CD4-positive, alpha-beta memory T cell (primary cell): Measurements from ENCODE around the gene LHX2. TPM values are rescaled to one million over a fixed set of nuclear protein-coding genes. Genes with fewer than 3 reads are reported as not detected.

Source experiments
- CTCF ChIA-PET: fragments of 350-600 bp; sonication (Branson Sonifier 250); formaldehyde crosslinking; loops from one replicate; lab custom pipeline; 2021; ENCODE audit warnings: inconsistent platforms; ENCODE audit not compliant: partially characterized antibody; lab: Charles Lee
- POLR2A ChIA-PET: fragments of 350-600 bp; sonication (Branson Sonifier 250); formaldehyde crosslinking; loops from one replicate; lab custom pipeline; 2021; ENCODE audit not compliant: partially characterized antibody; lab: Charles Lee
- DNase-seq, 5 donors: peaks; one replicate each; pipeline versions ENCODE4 v3.0.0 to v3.0.0-alpha.2; 2020 to 2022; ENCODE audit warnings: mixed read lengths in 1 of 5
- H3K27ac ChIP-seq: one replicate; pipeline ENCODE4 v1.7.0; 2013; ENCODE audit warnings: low read depth, low read length
- H3K27me3 ChIP-seq: 2 replicates; pipeline ENCODE4 v1.7.0; 2013; ENCODE audit warnings: mild to moderate bottlenecking, low read length, moderate library complexity; ENCODE audit not compliant: insufficient read depth
- H3K36me3 ChIP-seq: 2 replicates; pipeline ENCODE4 v1.7.0; 2013; ENCODE audit warnings: mild to moderate bottlenecking, low read length, moderate library complexity; ENCODE audit not compliant: insufficient read depth
- H3K4me1 ChIP-seq: 2 replicates; pipeline ENCODE4 v1.7.0; 2013; ENCODE audit warnings: mild to moderate bottlenecking, low read length, moderate library complexity; ENCODE audit not compliant: insufficient read depth
- H3K4me3 ChIP-seq, 2 donors: one replicate each; pipeline ENCODE4 v1.7.0; 2013; ENCODE audit warnings: low read length in 2 of 2, mild to moderate bottlenecking in 1 of 2
- H3K9me3 ChIP-seq, 2 donors: one replicate each; pipeline ENCODE4 v1.7.0; 2013; ENCODE audit warnings: low read length in 2 of 2, control low read depth in 1 of 2; ENCODE audit not compliant: control insufficient read depth in 1 of 2
- H3K27ac Mint-ChIP-seq, 7 donors: one replicate each; pipeline ENCODE4 v1.8.0; 2020 to 2021; ENCODE audit warnings: mixed read lengths in 7 of 7, mild to moderate bottlenecking in 6 of 7, inconsistent platforms in 3 of 7, moderate library complexity in 3 of 7
- H3K27me3 Mint-ChIP-seq, 2 donors: one replicate each; pipeline ENCODE4 v1.8.0; 2020 to 2021; ENCODE audit warnings: mixed read lengths in 2 of 2
- H3K36me3 Mint-ChIP-seq, 2 donors: one replicate each; pipeline ENCODE4 v1.8.0; 2020 to 2021; ENCODE audit warnings: mixed read lengths in 2 of 2, inconsistent platforms in 1 of 2, mild to moderate bottlenecking in 1 of 2
- H3K4me1 Mint-ChIP-seq, 4 donors: one replicate each; pipeline ENCODE4 v1.8.0; 2020 to 2021; ENCODE audit warnings: mixed read lengths in 4 of 4, mild to moderate bottlenecking in 1 of 4
- H3K4me3 Mint-ChIP-seq, 8 donors: one replicate each; pipeline ENCODE4 v1.8.0; 2020 to 2021; ENCODE audit warnings: mixed read lengths in 8 of 8, mild to moderate bottlenecking in 7 of 8, moderate library complexity in 6 of 8, inconsistent platforms in 3 of 8
- H3K9me3 Mint-ChIP-seq, 8 donors: one replicate each; pipeline ENCODE4 v1.8.0; 2020 to 2021; ENCODE audit warnings: mixed read lengths in 8 of 8, mild to moderate bottlenecking in 5 of 8, inconsistent platforms in 3 of 8, moderate library complexity in 1 of 8
- intact Hi-C: fragments of 100-400 bp; cut with micrococcal nuclease; formaldehyde crosslinking; loops from one replicate; pipeline ENCODE4 v1.15.1; 2023
- polyA plus RNA-seq, 2 donors: library from polyadenylated mRNA; unstranded; fragments of 300-500 nt; fragmentation: Illumina TruSeq; gene quantifications; one replicate each; pipeline ENCODE4 v1.2.3, GENCODE V29; 2021
- total RNA-seq, 2 experiments: library from RNA; stranded (reverse); gene quantifications; one replicate each; pipeline ENCODE4 v1.2.3, GENCODE V29; 2021

The LHX2 gene
- total and polyA plus RNA-seq, 4 experiments from 2014 or later = not detected

DNA sequence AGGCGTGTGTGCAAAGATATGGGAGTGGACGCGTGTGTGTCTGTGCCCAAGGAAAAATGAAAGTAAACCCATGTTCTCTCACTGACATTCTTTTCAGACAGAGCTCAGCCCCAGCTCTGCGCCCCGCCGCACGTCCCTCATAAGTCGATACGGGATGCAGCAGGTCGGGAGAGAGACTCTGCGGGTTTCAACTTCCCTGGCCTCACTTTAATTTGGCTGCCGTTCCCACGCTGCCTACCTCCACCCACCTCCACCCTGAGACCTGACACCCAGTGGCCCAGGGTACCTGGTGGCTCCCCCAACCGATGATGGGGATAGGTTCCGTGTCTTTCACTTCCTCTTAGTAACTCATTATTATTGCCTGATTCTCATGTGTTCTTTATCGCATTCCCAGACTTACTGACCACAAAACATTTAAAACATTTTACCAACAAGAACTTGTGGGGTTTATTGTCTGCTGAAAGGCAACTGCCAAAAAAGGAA lies 19.4 kb downstream of the LHX2 start:
- intact Hi-C loops = no loop called here
- peaks cover 13% of the 10 kb centered on the region for H3K27me3 ChIP-seq
- H3K4me3 ChIP-seq = no peak overlapping the region
- H3K27ac Mint-ChIP-seq = no peak overlapping the region
- H3K4me1 Mint-ChIP-seq = peaks cover 0 to 9% (median 3%) of the 10 kb centered on the region in 4 donors
- no peaks in the 10 kb centered on the region for H3K36me3 ChIP-seq
- POLR2A ChIA-PET = no interaction called here
- peaks cover 0 to 4% (median 0%) of the 10 kb centered on the region in 8 donors for H3K9me3 Mint-ChIP-seq
- no peak overlapping the region for H3K27ac ChIP-seq
- no peak for DNase-seq
- CTCF ChIA-PET = interaction anchor here (1.0 kb wide), 1 partner anchor 10 kb away, joined by 3 read pairs; no protein-coding TSS in a partner anchor
- peak overlapping the region in 2 of 8 donors; percentile 46 to 56 for H3K4me3 Mint-ChIP-seq
- no peaks in the 10 kb centered on the region for H3K4me1 ChIP-seq
- no peaks in the 10 kb centered on the region for H3K36me3 Mint-ChIP-seq
- H3K27me3 Mint-ChIP-seq = peaks cover 46 to 50% of the 10 kb centered on the region in 2 donors
- H3K9me3 ChIP-seq = no peaks in the 10 kb centered on the region

DNA sequence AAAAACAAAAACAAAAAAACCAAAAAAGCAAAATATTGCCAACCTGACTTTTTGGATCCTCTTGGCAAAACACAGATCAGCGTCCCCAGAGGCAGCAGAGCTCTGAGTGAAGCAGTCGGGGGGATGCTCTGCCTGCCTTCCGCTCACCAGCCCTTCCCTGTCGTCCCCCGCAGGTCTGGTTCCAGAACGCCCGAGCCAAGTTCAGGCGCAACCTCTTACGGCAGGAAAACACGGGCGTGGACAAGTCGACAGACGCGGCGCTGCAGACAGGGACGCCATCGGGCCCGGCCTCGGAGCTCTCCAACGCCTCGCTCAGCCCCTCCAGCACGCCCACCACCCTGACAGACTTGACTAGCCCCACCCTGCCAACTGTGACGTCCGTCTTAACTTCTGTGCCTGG lies 20.7 kb downstream of the LHX2 start:
- CTCF ChIA-PET = no interaction called here
- POLR2A ChIA-PET = no interaction called here
- Mint-ChIP-seq H3K27ac (no peak overlapping the region), H3K27me3 (peaks cover 49 to 52% of the 10 kb centered on the region in 2 donors), H3K4me1 (peaks cover 0 to 9% (median 3%) of the 10 kb centered on the region in 4 donors), H3K36me3 (no peaks in the 10 kb centered on the region), H3K9me3 (peaks cover 0 to 4% (median 0%) of the 10 kb centered on the region in 8 donors), H3K4me3 (peak overlapping the region in 1 of 8 donors; percentile 22)
- Histone ChIP-seq H3K27me3 (peaks cover 13% of the 10 kb centered on the region), H3K27ac (no peak overlapping the region), H3K4me3 (no peak overlapping the region), H3K36me3 (no peaks in the 10 kb centered on the region), H3K9me3 (no peaks in the 10 kb centered on the region), H3K4me1 (no peaks in the 10 kb centered on the region)
- no peak for DNase-seq
- intact Hi-C loops = no loop called here

DNA sequence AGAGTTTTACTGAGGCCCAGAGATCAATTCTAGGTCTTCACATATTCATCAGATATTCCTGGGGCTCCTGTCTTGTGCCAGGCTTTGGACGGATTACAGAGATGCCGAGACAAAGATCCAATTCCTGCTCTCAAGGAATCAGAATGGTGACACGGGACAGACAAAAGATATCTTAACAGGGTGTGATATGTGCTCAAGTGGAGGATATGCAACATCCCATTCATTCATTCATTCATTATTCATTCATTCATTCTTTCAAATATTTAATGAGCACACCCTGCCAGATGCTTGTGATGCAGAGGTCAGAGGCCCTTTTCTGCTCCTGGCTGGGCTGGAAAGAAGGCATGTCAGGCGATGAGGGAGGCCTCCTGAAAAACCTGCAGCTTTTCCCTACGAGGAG lies 21.8 kb downstream of the LHX2 start:
- CTCF ChIA-PET = no interaction called here
- no peak for DNase-seq
- H3K4me1 Mint-ChIP-seq = peaks cover 0 to 9% (median 4%) of the 10 kb centered on the region in 4 donors

DNA sequence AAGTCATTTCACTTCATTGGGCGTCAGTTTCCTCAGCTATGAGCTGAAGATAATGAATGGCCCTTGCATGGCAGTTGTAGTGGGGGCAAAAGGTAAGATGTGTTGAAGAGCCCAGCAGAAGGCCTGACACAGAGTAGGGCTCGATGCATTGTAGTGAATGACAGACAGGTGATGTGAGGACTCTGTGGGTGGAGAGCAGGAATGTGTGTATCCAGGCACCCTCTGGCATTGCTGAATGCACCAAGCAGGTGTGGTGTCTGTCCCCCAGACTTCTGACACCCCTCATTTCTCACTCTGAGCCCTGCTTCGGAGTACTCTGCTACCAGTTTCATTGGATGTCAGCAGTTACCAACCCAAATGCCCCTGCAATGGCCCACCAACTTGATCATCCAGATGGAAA lies 22.4 kb downstream of the LHX2 start:
- H3K4me1 Mint-ChIP-seq = peaks cover under 1 to 9% (median 4%) of the 10 kb centered on the region in 4 donors
- no peak overlapping the region for H3K4me3 Mint-ChIP-seq
- ChIA-PET CTCF (no interaction called here), POLR2A (no interaction called here)
- H3K4me1 ChIP-seq = no peaks in the 10 kb centered on the region
- H3K27me3 Mint-ChIP-seq = peaks cover 54 to 59% of the 10 kb centered on the region in 2 donors
- H3K36me3 ChIP-seq = no peaks in the 10 kb centered on the region
- peaks cover 0 to 2% (median 0%) of the 10 kb centered on the region in 8 donors for H3K9me3 Mint-ChIP-seq
- no peaks in the 10 kb centered on the region for H3K36me3 Mint-ChIP-seq
- no peak for DNase-seq
- intact Hi-C loops = no loop called here
- no peak overlapping the region for H3K4me3 ChIP-seq
- H3K9me3 ChIP-seq = no peaks in the 10 kb centered on the region
- H3K27ac ChIP-seq = no peak overlapping the region
- no peak overlapping the region for H3K27ac Mint-ChIP-seq
- H3K27me3 ChIP-seq = peaks cover 14% of the 10 kb centered on the region

More for the DNA sequence above, 21.8 kb downstream of the LHX2 start:
- no peak overlapping the region for H3K4me3 Mint-ChIP-seq
- Histone ChIP-seq H3K27me3 (peaks cover 13% of the 10 kb centered on the region), H3K4me1 (no peaks in the 10 kb centered on the region), H3K9me3 (no peaks in the 10 kb centered on the region), H3K36me3 (no peaks in the 10 kb centered on the region), H3K27ac (no peak overlapping the region), H3K4me3 (no peak overlapping the region)
- H3K36me3 Mint-ChIP-seq = no peaks in the 10 kb centered on the region
- intact Hi-C loops = no loop called here
- no peak overlapping the region for H3K27ac Mint-ChIP-seq
- peaks cover 51 to 57% of the 10 kb centered on the region in 2 donors for H3K27me3 Mint-ChIP-seq
- H3K9me3 Mint-ChIP-seq = peaks cover 0 to 2% (median 0%) of the 10 kb centered on the region in 8 donors
- POLR2A ChIA-PET = no interaction called here

DNA sequence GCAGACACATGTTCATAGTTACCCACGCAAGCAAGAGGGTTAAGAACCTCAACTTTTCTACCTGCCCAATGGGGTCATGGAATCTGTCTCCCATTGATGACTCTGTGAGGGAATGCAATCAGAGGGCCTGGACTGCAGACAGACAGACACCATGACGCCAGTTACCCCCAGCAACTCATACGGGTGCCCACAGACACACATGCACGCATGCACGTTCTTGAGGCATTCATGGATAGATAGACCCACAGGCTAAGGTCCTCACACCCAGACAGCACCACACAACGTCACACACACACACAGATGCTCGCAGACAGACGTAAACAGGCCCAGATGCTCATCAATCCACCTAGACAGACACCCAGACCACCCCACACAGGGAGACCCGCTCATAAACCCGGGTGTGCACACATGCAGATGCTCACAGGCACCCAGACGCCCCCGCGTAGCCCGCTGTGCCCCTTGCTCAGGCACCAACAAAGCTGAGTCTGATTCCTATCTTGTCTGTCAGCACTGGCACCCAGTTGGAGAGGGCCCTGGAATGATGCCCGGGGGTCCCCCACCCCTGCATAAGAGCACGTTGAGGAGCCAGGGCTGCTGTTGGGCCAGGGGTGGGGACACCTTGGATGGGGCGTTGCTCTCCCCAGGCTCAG lies 23.6 kb downstream of the LHX2 start:
- Histone ChIP-seq H3K27ac (no peak overlapping the region), H3K27me3 (peaks cover 22% of the 10 kb centered on the region), H3K9me3 (no peaks in the 10 kb centered on the region), H3K4me1 (no peaks in the 10 kb centered on the region), H3K4me3 (no peak overlapping the region), H3K36me3 (no peaks in the 10 kb centered on the region)
- no peaks in the 10 kb centered on the region for H3K36me3 Mint-ChIP-seq
- H3K9me3 Mint-ChIP-seq = peaks cover 0 to 2% (median 0%) of the 10 kb centered on the region in 8 donors
- intact Hi-C loops = no loop called here
- CTCF ChIA-PET = no interaction called here
- H3K4me1 Mint-ChIP-seq = peaks cover 1 to 10% (median 6%) of the 10 kb centered on the region in 4 donors
- no peak overlapping the region for H3K4me3 Mint-ChIP-seq
- no peak overlapping the region for H3K27ac Mint-ChIP-seq
- POLR2A ChIA-PET = no interaction called here
- no peak for DNase-seq
- H3K27me3 Mint-ChIP-seq = peaks cover 59 to 63% of the 10 kb centered on the region in 2 donors

DNA sequence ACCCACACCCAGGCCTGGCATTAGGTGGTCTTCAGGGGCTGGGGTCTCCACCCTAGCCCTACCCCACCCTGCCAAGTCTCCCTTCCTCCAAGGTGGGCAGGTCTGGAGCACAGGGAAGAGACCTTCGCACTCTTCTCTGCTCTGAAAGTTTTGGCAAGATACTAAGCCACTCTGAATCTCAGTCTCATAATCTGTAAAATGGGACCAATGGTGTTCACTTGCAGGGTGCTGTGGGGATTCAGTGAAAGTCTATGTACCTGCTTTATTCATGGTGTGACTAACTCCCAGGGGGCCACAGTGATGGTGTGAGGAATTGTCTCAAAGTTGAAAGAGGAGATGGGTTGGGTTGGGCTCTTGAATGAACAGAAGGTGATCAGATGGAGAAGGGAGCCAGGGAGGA lies 25.0 kb downstream of the LHX2 start:
- CTCF ChIA-PET = no interaction called here
- H3K4me1 ChIP-seq = peaks cover 6% of the 10 kb centered on the region
- Mint-ChIP-seq H3K9me3 (peaks cover 0 to 2% (median 0%) of the 10 kb centered on the region in 8 donors), H3K4me1 (peaks cover 6 to 14% (median 9%) of the 10 kb centered on the region in 4 donors), H3K36me3 (no peaks in the 10 kb centered on the region), H3K27ac (no peak overlapping the region), H3K4me3 (no peak overlapping the region), H3K27me3 (peaks cover 56 to 66% of the 10 kb centered on the region in 2 donors)
- no peaks in the 10 kb centered on the region for H3K9me3 ChIP-seq
- H3K27ac ChIP-seq = no peak overlapping the region
- no peak overlapping the region for H3K4me3 ChIP-seq
- peaks cover 20% of the 10 kb centered on the region for H3K27me3 ChIP-seq
- H3K36me3 ChIP-seq = no peaks in the 10 kb centered on the region
- no peak for DNase-seq
- intact Hi-C loops = no loop called here
- POLR2A ChIA-PET = no interaction called here

DNA sequence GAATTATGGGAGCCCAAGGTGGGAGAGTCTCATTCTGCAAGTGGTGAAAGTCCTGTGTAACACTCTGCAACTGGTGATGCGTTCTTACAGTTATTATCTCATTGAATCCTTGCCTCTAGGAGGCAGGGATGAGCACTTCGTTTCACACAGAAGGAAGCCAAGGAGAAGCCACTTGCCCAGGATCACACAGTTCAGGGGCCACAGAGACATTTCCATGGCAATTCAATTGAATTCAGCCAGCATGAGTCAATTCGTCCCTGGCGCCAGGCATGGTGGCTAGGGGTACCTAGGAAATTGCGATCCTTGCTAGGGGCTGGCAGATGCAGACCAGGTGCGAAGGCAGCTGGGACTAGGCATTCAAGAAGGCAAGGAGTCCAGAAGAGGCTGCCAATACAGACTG lies 26.2 kb downstream of the LHX2 start:
- H3K27ac Mint-ChIP-seq = no peak overlapping the region
- H3K36me3 ChIP-seq = no peaks in the 10 kb centered on the region
- H3K4me1 Mint-ChIP-seq = peaks cover 5 to 17% (median 6%) of the 10 kb centered on the region in 4 donors
- no peak overlapping the region for H3K4me3 Mint-ChIP-seq
- peaks cover 0 to 2% (median 0%) of the 10 kb centered on the region in 8 donors for H3K9me3 Mint-ChIP-seq
- H3K9me3 ChIP-seq = no peaks in the 10 kb centered on the region
- no peak for DNase-seq
- intact Hi-C loops = no loop called here
- H3K36me3 Mint-ChIP-seq = no peaks in the 10 kb centered on the region
- peaks cover 20% of the 10 kb centered on the region for H3K27me3 ChIP-seq
- H3K4me1 ChIP-seq = peaks cover 6% of the 10 kb centered on the region
- ChIA-PET POLR2A (no interaction called here), CTCF (no interaction called here)
- H3K27ac ChIP-seq = no peak overlapping the region
- no peak overlapping the region for H3K4me3 ChIP-seq
- H3K27me3 Mint-ChIP-seq = peaks cover 53 to 69% of the 10 kb centered on the region in 2 donors
